A549 (cell line): ENCODE measurements around the gene ORC3. TPM values are rescaled to one million over a fixed set of nuclear protein-coding genes. Genes with fewer than 3 reads are reported as not detected.

ENCODE experiments used
- ATAC-seq, 2 experiments: fragments of 200-7000 bp in 1 of 2; fragments of >200 bp in 1 of 2; cut with Nextera tagmentation in 1 of 2; cut with Tn5 transposase in 1 of 2; 3 replicates each; pipeline versions ENCODE4 v1.8.0 to v1.9.1; 2018 to 2020; ENCODE audit warnings: mild to moderate bottlenecking in 1 of 2, moderate library complexity in 1 of 2
- CTCF ChIA-PET: fragments of 300-600 bp; sonication (Branson Sonifier 250); formaldehyde crosslinking; extraction: SDS; loops from one replicate; lab custom pipeline; 2021; ENCODE audit warnings: antibody characterized with exemption, inconsistent platforms; lab: Yijun Ruan, JAX
- POLR2A ChIA-PET: fragments of 350-600 bp; formaldehyde crosslinking; extraction: SDS; loops from one replicate; lab custom pipeline; 2021; ENCODE audit warnings: antibody characterized with exemption, inconsistent platforms; lab: Yijun Ruan, JAX
- DNase-seq, 2 experiments: peaks; one replicate each; pipeline versions ENCODE4 v3.0.0 to v3.0.0-alpha.2; 2011 to 2016; ENCODE audit warnings: low read depth in 1 of 2, low spot score in 1 of 2
- FAIRE-seq: peaks from 2 replicates; lab custom pipeline; 2011; peaks lifted over from hg19 to GRCh38; lab: Jason Lieb, UNC
- H3K27ac ChIP-seq, 2 experiments: fragments of >200 bp; sonication (Bioruptor Twin); formaldehyde crosslinking; 3 replicates each; pipeline ENCODE4 v1.5.1; 2016 to 2017
- H3K4me1 ChIP-seq: fragments of >200 bp; sonication (Bioruptor Twin); formaldehyde crosslinking; 3 replicates; pipeline ENCODE4 v1.6.1; 2016
- H3K4me2 ChIP-seq: fragments of >200 bp; sonication (Bioruptor Twin); formaldehyde crosslinking; 3 replicates; pipeline ENCODE4 v1.6.1; 2016
- H3K4me3 ChIP-seq: fragments of >200 bp; sonication (Bioruptor Twin); formaldehyde crosslinking; 3 replicates; pipeline ENCODE4 v1.5.1; 2016
- H3K9me3 ChIP-seq: fragments of >200 bp; sonication (Bioruptor Twin); formaldehyde crosslinking; 3 replicates; pipeline ENCODE4 v1.6.1; 2016
- BHLHE40 ChIP-seq: IDR thresholded peaks from 2 replicates; pipeline ENCODE4 v1.6.1; 2012; ENCODE audit warnings: low read depth, low read length, inconsistent platforms
- CBX2 ChIP-seq: fragments of 200-600 bp; sonication (generic); IDR thresholded peaks from 2 replicates; pipeline ENCODE4 v1.6.1; 2016; ENCODE audit warnings: low read depth, mild to moderate bottlenecking, borderline replicate concordance
- CEBPB ChIP-seq, 2 experiments: fragments of >200 bp in 1 of 2; sonication (Bioruptor Twin) in 1 of 2; formaldehyde crosslinking in 1 of 2; IDR thresholded peaks; 2 replicates each; pipeline ENCODE4 v1.6.1; 2012 to 2016
- CHD2 ChIP-seq: fragments of 150-350 bp; IDR thresholded peaks from 2 replicates; pipeline ENCODE4 v1.6.1; 2014; ENCODE audit warnings: low read length; ENCODE audit not compliant: partially characterized antibody
- E2F6 ChIP-seq: IDR thresholded peaks from 2 replicates; pipeline ENCODE4 v1.6.1; 2012; ENCODE audit warnings: low read depth, borderline replicate concordance
- EHMT2 ChIP-seq: fragments of 200-600 bp; sonication (generic); IDR thresholded peaks from 2 replicates; pipeline ENCODE4 v1.6.1; 2016; ENCODE audit warnings: antibody characterized with exemption, low read depth, mild to moderate bottlenecking, moderate library complexity
- HEYL ChIP-seq: fragments of 250-450 bp; sonication (Bioruptor Pico); IDR thresholded peaks from 2 replicates; pipeline ENCODE4 v1.8.0; 2021; ENCODE audit warnings: mild to moderate bottlenecking, moderate library complexity
- HMGXB4 ChIP-seq: fragments of 250-450 bp; sonication (Bioruptor Pico); IDR thresholded peaks from 2 replicates; pipeline ENCODE4 v1.5.0; 2021; ENCODE audit warnings: mild to moderate bottlenecking, moderate library complexity, borderline replicate concordance
- HOXA7 ChIP-seq: fragments of 250-450 bp; sonication (Bioruptor Pico); IDR thresholded peaks from 2 replicates; pipeline ENCODE4 v1.5.0; 2020; ENCODE audit warnings: mild to moderate bottlenecking, moderate library complexity
- HOXB5 ChIP-seq: fragments of 250-450 bp; sonication (Bioruptor Pico); IDR thresholded peaks from 2 replicates; pipeline ENCODE4 v1.5.0; 2020; ENCODE audit warnings: mild to moderate bottlenecking, moderate library complexity
- JUN ChIP-seq, 2 experiments: fragments of >200 bp; sonication (Bioruptor Twin); formaldehyde crosslinking; IDR thresholded peaks; 2 replicates in 1 of 2; 3 replicates in 1 of 2; pipeline ENCODE4 v1.6.1; 2016 to 2017
- JUNB ChIP-seq: fragments of >200 bp; sonication (Bioruptor Twin); formaldehyde crosslinking; IDR thresholded peaks from 2 replicates; pipeline ENCODE4 v1.6.1; 2016
- KDM1A ChIP-seq: fragments of 200-600 bp; sonication (generic); IDR thresholded peaks from 2 replicates; pipeline ENCODE4 v1.6.1; 2016; ENCODE audit warnings: low read depth, mild to moderate bottlenecking
- MAX ChIP-seq: IDR thresholded peaks from 2 replicates; pipeline ENCODE4 v1.6.1; 2012
- MYC ChIP-seq: IDR thresholded peaks from 2 replicates; pipeline ENCODE4 v1.6.1; 2012; ENCODE audit warnings: mild to moderate bottlenecking, inconsistent platforms, low read length, improper control_type of control experiment, borderline replicate concordance
- NFE2L2 ChIP-seq: fragments of 150-350 bp; conservative IDR thresholded peaks from 2 replicates; pipeline ENCODE4 v1.6.1; 2014; ENCODE audit warnings: low read length
- PBX3 ChIP-seq: IDR thresholded peaks from 2 replicates; pipeline ENCODE4 v1.6.1; 2012
- RAD21 ChIP-seq, 2 experiments: fragments of >200 bp in 1 of 2; sonication (Bioruptor Twin) in 1 of 2; formaldehyde crosslinking in 1 of 2; IDR thresholded peaks in 1 of 2; conservative IDR thresholded peaks in 1 of 2; 2 replicates in 1 of 2; 3 replicates in 1 of 2; pipeline ENCODE4 v1.6.1; 2012 to 2018; ENCODE audit warnings: inconsistent platforms in 1 of 2
- RFX5 ChIP-seq: fragments of 450-650 bp; IDR thresholded peaks from 2 replicates; pipeline ENCODE4 v1.7.1; 2014; ENCODE audit warnings: antibody characterized with exemption, mild to moderate bottlenecking, moderate library complexity
- TFCP2L1 ChIP-seq: fragments of 250-450 bp; sonication (Bioruptor Pico); IDR thresholded peaks from 2 replicates; pipeline ENCODE4 v1.5.0; 2021; ENCODE audit warnings: mild to moderate bottlenecking
- ZFP36 ChIP-seq: fragments of 450-650 bp; IDR thresholded peaks from 2 replicates; pipeline ENCODE4 v1.6.1; 2014; ENCODE audit warnings: borderline replicate concordance; ENCODE audit not compliant: partially characterized antibody
- ZNF302 ChIP-seq: fragments of 250-450 bp; sonication (Bioruptor Pico); IDR thresholded peaks from 2 replicates; pipeline ENCODE4 v1.9.0; 2021; ENCODE audit warnings: inconsistent platforms, mild to moderate bottlenecking, moderate library complexity
- ZSCAN20 ChIP-seq: fragments of 250-450 bp; sonication (Bioruptor Pico); IDR thresholded peaks from 2 replicates; pipeline ENCODE4 v1.8.0; 2022; ENCODE audit warnings: mild to moderate bottlenecking, moderate library complexity
- WGBS: methylation state at CpG from one replicate; pipeline ENCODE4 v1.1.6; 2017; ENCODE audit errors: missing lambda C conversion rate; 5-methylcytosine and 5-hydroxymethylcytosine counted together
- polyA plus RNA-seq, 4 experiments: library from polyadenylated mRNA; depleted of rRNA in 3 of 4; stranded (reverse); fragments of >200 nt; fragmentation: RNase III in 1 of 4; extraction: RNeasy Plus Mini Kit Qiagen cat#74134 plus additional on column Dnase treatment in 1 of 4; gene quantifications; 2 replicates in 3 of 4; 3 replicates in 1 of 4; pipeline ENCODE4 v1.2.3, GENCODE V29; 2011 to 2017
- TF ChIP-seq, protein P1 (sequence below): fragments of 200-600 bp; sonication (generic); IDR thresholded peaks from 2 replicates; pipeline ENCODE4 v1.6.1; 2016; ENCODE audit warnings: antibody characterized with exemption, mild to moderate bottlenecking, moderate library complexity
- TF ChIP-seq, protein P2 (sequence below): fragments of 150-350 bp; IDR thresholded peaks from 2 replicates; pipeline ENCODE4 v1.6.1; 2014; ENCODE audit warnings: low read depth, mild to moderate bottlenecking, low read length

Gene ORC3
- polyA plus RNA-seq, 2 of the 4 experiments (the other 2 are of a cell fraction), result 25.5 to 50.1 TPM

- H3K4me3 ChIP-seq, result peak overlapping the region; percentile 80
- TF ChIP-seq HOXB5 (CRISPR knock-in tag) (no peak), CEBPB (IDR thresholded peaks at IDR 0.05) (0 out of 4 replicates have a peak, but pooled peaks of 1 of the 2 experiments have one; percentile 18)
- H3K4me2 ChIP-seq, result peak overlapping the region; percentile 92
- no peaks in the 10 kb centered on the region for H3K9me3 ChIP-seq
- no peak for FAIRE-seq
- WGBS, result 44% methylated on average over 8 of the region's 8 CpGs
- CTCF ChIA-PET, result no interaction called here
- 0 out of 6 replicates have a peak overlapping the region, but pooled peaks of 1 of the 2 experiments have one; percentile 36 for H3K27ac ChIP-seq
- H3K4me1 ChIP-seq, result peaks cover 50% of the 10 kb centered on the region
- ATAC-seq, result no peak
- DNase-seq, result no peak
- POLR2A ChIA-PET, result interaction anchor here (0.7 kb wide), 1 partner anchor 100 kb away, joined by 3 read pairs; no protein-coding TSS in a partner anchor
Observed at GRCh38 chr6:87697581-87698546, 107.9 kb downstream of the ORC3 start.

- POLR2A ChIA-PET, result interaction anchor here (0.5 to 1.0 kb wide), 3 partner anchors 30 to 682 kb away, joined by 3 read pairs; no protein-coding TSS in a partner anchor
Observed at GRCh38 chr6:87698547-87699006, 108.6 kb downstream of the ORC3 start.

DNA sequence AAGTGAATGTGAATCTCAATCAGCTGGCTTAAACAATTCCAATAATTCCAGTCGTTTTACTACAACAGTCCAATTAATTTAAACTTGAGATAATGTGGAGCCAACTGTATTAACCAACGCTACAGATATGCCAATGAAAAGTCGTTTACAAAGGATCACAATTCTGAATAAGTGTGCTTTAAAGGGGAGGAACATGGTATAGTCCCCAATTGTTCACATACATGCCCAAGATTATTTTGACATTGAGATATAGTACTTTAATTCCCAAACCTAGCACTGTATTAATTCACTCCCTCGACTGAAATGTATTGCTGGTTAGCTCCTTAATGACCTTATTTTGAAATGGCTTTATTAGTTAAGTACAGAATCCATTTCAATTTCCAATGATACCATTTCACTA is 109.6 kb downstream of the ORC3 start:
- H3K9me3 ChIP-seq, result no peaks in the 10 kb centered on the region
- ChIA-PET CTCF (no interaction called here), POLR2A (interaction anchor here (0.6 to 1.0 kb wide), 2 partner anchors 20 to 29 kb away, joined by 3 to 5 read pairs; no protein-coding TSS in a partner anchor)
- peak overlapping the region; percentile 80 for H3K4me3 ChIP-seq
- under 1% methylated on average over 4 of the region's 4 CpGs for WGBS
- no peak overlapping the region for H3K27ac ChIP-seq
- H3K4me2 ChIP-seq, result peak overlapping the region; percentile 92
- H3K4me1 ChIP-seq, result peaks cover 48% of the 10 kb centered on the region
- FAIRE-seq (no peak), ATAC-seq (no peak), DNase-seq (no peak)
- TF ChIP-seq ZFP36, result no peak
- TF ChIP-seq TFCP2L1, result no peak
- no peak for TF ChIP-seq ZSCAN20 (CRISPR knock-in tag)
- no peak for TF ChIP-seq JUNB
- TF ChIP-seq KDM1A, result no peak
- TF ChIP-seq RFX5, result no peak
- no peak for TF ChIP-seq BHLHE40
- no peak for TF ChIP-seq PBX3
- no peak for TF ChIP-seq E2F6
- TF ChIP-seq HOXA7 (CRISPR knock-in tag), result no peak
- TF ChIP-seq HMGXB4, result no peak
- TF ChIP-seq EHMT2, result no peak
- no peak for TF ChIP-seq HOXB5 (CRISPR knock-in tag)
- TF ChIP-seq, protein P1, sequence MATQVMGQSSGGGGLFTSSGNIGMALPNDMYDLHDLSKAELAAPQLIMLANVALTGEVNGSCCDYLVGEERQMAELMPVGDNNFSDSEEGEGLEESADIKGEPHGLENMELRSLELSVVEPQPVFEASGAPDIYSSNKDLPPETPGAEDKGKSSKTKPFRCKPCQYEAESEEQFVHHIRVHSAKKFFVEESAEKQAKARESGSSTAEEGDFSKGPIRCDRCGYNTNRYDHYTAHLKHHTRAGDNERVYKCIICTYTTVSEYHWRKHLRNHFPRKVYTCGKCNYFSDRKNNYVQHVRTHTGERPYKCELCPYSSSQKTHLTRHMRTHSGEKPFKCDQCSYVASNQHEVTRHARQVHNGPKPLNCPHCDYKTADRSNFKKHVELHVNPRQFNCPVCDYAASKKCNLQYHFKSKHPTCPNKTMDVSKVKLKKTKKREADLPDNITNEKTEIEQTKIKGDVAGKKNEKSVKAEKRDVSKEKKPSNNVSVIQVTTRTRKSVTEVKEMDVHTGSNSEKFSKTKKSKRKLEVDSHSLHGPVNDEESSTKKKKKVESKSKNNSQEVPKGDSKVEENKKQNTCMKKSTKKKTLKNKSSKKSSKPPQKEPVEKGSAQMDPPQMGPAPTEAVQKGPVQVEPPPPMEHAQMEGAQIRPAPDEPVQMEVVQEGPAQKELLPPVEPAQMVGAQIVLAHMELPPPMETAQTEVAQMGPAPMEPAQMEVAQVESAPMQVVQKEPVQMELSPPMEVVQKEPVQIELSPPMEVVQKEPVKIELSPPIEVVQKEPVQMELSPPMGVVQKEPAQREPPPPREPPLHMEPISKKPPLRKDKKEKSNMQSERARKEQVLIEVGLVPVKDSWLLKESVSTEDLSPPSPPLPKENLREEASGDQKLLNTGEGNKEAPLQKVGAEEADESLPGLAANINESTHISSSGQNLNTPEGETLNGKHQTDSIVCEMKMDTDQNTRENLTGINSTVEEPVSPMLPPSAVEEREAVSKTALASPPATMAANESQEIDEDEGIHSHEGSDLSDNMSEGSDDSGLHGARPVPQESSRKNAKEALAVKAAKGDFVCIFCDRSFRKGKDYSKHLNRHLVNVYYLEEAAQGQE, result no peak
- TF ChIP-seq CHD2, result no peak

More at GRCh38 chr6:87698547-87699006, 108.6 kb downstream of the ORC3 start:
- 0 out of 6 replicates have a peak overlapping the region, but pooled peaks of 1 of the 2 experiments have one; percentile 36 for H3K27ac ChIP-seq
- no peak for ATAC-seq
- H3K4me1 ChIP-seq, result peaks cover 48% of the 10 kb centered on the region
- no peak for DNase-seq
- CTCF ChIA-PET, result no interaction called here
- H3K9me3 ChIP-seq, result no peaks in the 10 kb centered on the region
- peak overlapping the region; percentile 80 for H3K4me3 ChIP-seq
- TF ChIP-seq BHLHE40, result no peak
- TF ChIP-seq JUN (IDR thresholded peaks at IDR 0.05), result no peak
- no peak for TF ChIP-seq NFE2L2
- TF ChIP-seq CBX2, result no peak
- no peak for TF ChIP-seq MAX
- TF ChIP-seq, protein P2, sequence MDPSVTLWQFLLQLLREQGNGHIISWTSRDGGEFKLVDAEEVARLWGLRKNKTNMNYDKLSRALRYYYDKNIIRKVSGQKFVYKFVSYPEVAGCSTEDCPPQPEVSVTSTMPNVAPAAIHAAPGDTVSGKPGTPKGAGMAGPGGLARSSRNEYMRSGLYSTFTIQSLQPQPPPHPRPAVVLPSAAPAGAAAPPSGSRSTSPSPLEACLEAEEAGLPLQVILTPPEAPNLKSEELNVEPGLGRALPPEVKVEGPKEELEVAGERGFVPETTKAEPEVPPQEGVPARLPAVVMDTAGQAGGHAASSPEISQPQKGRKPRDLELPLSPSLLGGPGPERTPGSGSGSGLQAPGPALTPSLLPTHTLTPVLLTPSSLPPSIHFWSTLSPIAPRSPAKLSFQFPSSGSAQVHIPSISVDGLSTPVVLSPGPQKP, result no peak
- TF ChIP-seq ZNF302 (CRISPR knock-in tag), result no peak
- no peak for TF ChIP-seq MYC
- TF ChIP-seq RAD21 (conservative IDR thresholded peaks at IDR 0.05 in 1 of 2, IDR thresholded peaks at IDR 0.05 in 1 of 2), result no peak
- no peak for TF ChIP-seq HEYL (CRISPR knock-in tag)
- WGBS, result 21% methylated on average over 2 of the region's 2 CpGs
- no peak for FAIRE-seq
- H3K4me2 ChIP-seq, result peak overlapping the region; percentile 92
